Measurements from ENCODE around the gene TSPAN17.

GRCh38 chr5:176704355-176704754 is 57.1 kb downstream of the TSPAN17 start:
- TF ChIP-seq CTCF (IDR thresholded peaks at IDR 0.05) (no peak), POLR2A (IDR thresholded peaks at IDR 0.05) (no peak)

Measured in lower leg skin (tissue), 3 donors.